Left kidney (tissue), 2 donors: ENCODE results near the gene PROK2. TPM values are rescaled to one million over a fixed set of nuclear protein-coding genes. Genes with fewer than 3 reads are reported as not detected.

ENCODE experiments used
- DNase-seq: peaks from one replicate; pipeline ENCODE4 v3.0.0-alpha.2; 2013
- polyA plus RNA-seq: library from polyadenylated mRNA; unstranded; fragments of 120-200 nt; gene quantifications from one replicate; pipeline ENCODE4 v1.2.1, GENCODE V29; 2013; ENCODE audit not compliant: insufficient read length

PROK2 gene
- polyA plus RNA-seq, 1 donor, result 0.08 TPM

- no peak for DNase-seq
Measured at GRCh38 chr3:71734881-71735280, 50.1 kb downstream of the PROK2 start.

GRCh38 chr3:71733319-71733718, 51.6 kb downstream of the PROK2 start:
- DNase-seq, result no peak

- no peak for DNase-seq
Measured at GRCh38 chr3:71732637-71733036, 52.3 kb downstream of the PROK2 start.

GRCh38 chr3:71728632-71729342, 56.2 kb downstream of the PROK2 start:
- no peak for DNase-seq

- DNase-seq, result no peak
Measured at GRCh38 chr3:71726146-71726545, 58.8 kb downstream of the PROK2 start.

GRCh38 chr3:71725271-71725991, 59.5 kb downstream of the PROK2 start, which contains the start of gene EIF4E3:
EIF4E3 (minus strand) TSS chr3:71725402; CDS start chr3:71725367, 35 bp downstream.
- DNase-seq, result no peak

- DNase-seq, result no peak
Measured at GRCh38 chr3:71724584-71725270, 60.2 kb downstream of the PROK2 start.

GRCh38 chr3:71724171-71724453, 60.8 kb downstream of the PROK2 start:
- DNase-seq, result no peak

GRCh38 chr3:71723452-71724170, 61.3 kb downstream of the PROK2 start:
- DNase-seq, result no peak

- DNase-seq, result no peak
Measured at GRCh38 chr3:71722693-71723092, 62.3 kb downstream of the PROK2 start.

Other genes with a start within 250 kb of the PROK2 start
- gene FOXP1, start 201.4 kb downstream of the PROK2 start, polyA plus RNA-seq, result 46.7 TPM
- 13.1 TPM for gene EIF4E3, start 59.7 kb downstream of the PROK2 start, polyA plus RNA-seq
- gene GPR27, start 31.3 kb downstream of the PROK2 start, polyA plus RNA-seq, result 8.7 TPM